Immature natural killer cell (primary cell): ENCODE data around the gene ARHGEF10L. TPM values are rescaled to one million over a fixed set of nuclear protein-coding genes. Genes with fewer than 3 reads are reported as not detected.

Experiments used
- DNase-seq, 3 donors: peaks; one replicate each; pipeline ENCODE4 v3.0.0; 2022; ENCODE audit warnings: mixed read lengths in 1 of 3
- H3K27ac Mint-ChIP-seq, 6 donors: one replicate each; pipeline ENCODE4 v1.8.0; 2020; ENCODE audit warnings: mixed read lengths in 6 of 6, mild to moderate bottlenecking in 5 of 6, inconsistent platforms in 4 of 6, moderate library complexity in 3 of 6
- H3K27me3 Mint-ChIP-seq, 3 donors: one replicate each; pipeline ENCODE4 v1.8.0; 2020 to 2021; ENCODE audit warnings: low read depth in 3 of 3, mild to moderate bottlenecking in 3 of 3, mixed read lengths in 3 of 3, moderate library complexity in 3 of 3, inconsistent platforms in 1 of 3
- H3K36me3 Mint-ChIP-seq, 3 donors: one replicate each; pipeline ENCODE4 v1.8.0; 2020; ENCODE audit warnings: mixed read lengths in 3 of 3, inconsistent platforms in 2 of 3, mild to moderate bottlenecking in 2 of 3
- H3K4me1 Mint-ChIP-seq, 2 donors: one replicate each; pipeline ENCODE4 v1.8.0; 2020; ENCODE audit warnings: inconsistent platforms in 2 of 2, mild to moderate bottlenecking in 2 of 2, mixed read lengths in 2 of 2, moderate library complexity in 1 of 2
- H3K4me3 Mint-ChIP-seq, 5 donors: one replicate each; pipeline ENCODE4 v1.8.0; 2020; ENCODE audit warnings: mild to moderate bottlenecking in 5 of 5, mixed read lengths in 5 of 5, inconsistent platforms in 3 of 5, moderate library complexity in 3 of 5
- H3K9me3 Mint-ChIP-seq, 6 donors: one replicate each; pipeline ENCODE4 v1.8.0; 2020; ENCODE audit warnings: mild to moderate bottlenecking in 6 of 6, mixed read lengths in 6 of 6, inconsistent platforms in 4 of 6, moderate library complexity in 3 of 6
- polyA plus RNA-seq, 3 donors: library from polyadenylated mRNA; unstranded; fragments of 300-500 nt; fragmentation: Illumina TruSeq; gene quantifications; one replicate each; pipeline ENCODE4 v1.2.3, GENCODE V29; 2021

ARHGEF10L gene
- polyA plus RNA-seq, 3 donors from 2014 or later, result 0.17 to 0.20 TPM; not detected in 1

DNA sequence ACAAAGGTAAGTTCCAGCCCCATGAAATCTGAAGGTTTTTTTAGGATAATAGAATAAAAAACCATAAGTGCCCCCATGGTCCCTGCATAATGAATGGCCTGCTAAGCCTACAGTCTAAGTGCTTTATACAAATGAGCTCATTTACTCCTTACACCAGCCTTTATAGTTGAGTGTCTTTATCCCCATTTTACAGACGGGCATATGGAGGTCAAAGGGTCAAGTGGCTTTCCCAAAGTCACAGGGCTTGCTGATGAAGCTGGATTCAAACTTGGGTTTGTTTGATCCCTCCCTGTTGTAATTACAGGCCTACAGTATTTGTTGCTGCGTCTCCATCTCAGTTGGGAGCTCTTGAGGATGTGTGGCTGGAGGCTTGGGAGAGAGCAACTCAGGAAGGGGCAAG is 28.3 kb upstream of the ARHGEF10L start:
- Mint-ChIP-seq H3K36me3 (no peaks in the 10 kb centered on the region), H3K4me1 (no peaks in the 10 kb centered on the region), H3K4me3 (no peak overlapping the region), H3K9me3 (no peaks in the 10 kb centered on the region), H3K27ac (no peak overlapping the region), H3K27me3 (peaks cover 1 to 6% (median 4%) of the 10 kb centered on the region in 3 donors)
- DNase-seq, result no peak

DNA sequence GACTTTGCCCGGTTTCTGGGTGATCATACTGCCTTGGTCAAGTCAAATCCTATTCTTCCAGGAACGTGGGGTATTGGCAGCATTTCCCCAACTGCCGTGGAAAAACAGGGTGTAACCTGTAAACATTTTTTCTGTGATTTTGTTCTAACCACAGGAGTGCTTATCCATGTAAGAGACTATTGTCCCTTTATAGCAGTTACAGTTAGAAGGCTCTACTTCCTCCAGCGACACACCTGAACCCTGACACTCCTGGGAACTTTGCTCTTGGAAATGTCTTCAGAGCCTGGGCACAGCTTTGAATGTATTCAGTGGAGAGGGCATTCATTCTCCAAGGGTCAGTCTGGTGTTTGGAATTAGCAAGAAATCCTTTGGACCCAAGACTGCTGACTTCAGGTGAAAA is 26.4 kb upstream of the ARHGEF10L start:
- peaks cover 0 to 9% (median 6%) of the 10 kb centered on the region in 3 donors for H3K27me3 Mint-ChIP-seq
- no peak for DNase-seq
- no peak overlapping the region for H3K27ac Mint-ChIP-seq
- no peaks in the 10 kb centered on the region for H3K9me3 Mint-ChIP-seq
- H3K4me1 Mint-ChIP-seq, result no peaks in the 10 kb centered on the region
- H3K4me3 Mint-ChIP-seq, result no peak overlapping the region
- H3K36me3 Mint-ChIP-seq, result no peaks in the 10 kb centered on the region

DNA sequence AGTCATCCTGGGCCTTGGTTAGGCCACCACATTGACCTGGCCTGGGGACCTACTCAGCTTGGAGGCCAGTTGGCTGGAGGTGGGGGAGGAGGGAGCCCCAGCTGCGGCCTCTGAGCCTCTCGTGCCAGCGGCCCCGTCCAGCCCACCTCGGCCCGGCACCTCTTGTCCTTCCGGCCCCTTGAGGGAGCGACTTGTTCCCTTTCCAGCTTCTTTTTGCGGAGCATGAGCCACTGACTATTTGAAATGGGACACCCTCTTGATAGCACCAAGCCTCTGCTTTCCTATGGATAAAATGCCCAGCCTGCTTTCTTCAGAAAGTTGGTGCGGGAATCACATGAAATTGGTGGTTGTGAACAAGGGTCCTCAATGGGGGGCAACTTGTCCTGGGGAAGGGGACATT is 24.7 kb upstream of the ARHGEF10L start:
- Mint-ChIP-seq H3K9me3 (no peaks in the 10 kb centered on the region), H3K27ac (no peak overlapping the region)

DNA sequence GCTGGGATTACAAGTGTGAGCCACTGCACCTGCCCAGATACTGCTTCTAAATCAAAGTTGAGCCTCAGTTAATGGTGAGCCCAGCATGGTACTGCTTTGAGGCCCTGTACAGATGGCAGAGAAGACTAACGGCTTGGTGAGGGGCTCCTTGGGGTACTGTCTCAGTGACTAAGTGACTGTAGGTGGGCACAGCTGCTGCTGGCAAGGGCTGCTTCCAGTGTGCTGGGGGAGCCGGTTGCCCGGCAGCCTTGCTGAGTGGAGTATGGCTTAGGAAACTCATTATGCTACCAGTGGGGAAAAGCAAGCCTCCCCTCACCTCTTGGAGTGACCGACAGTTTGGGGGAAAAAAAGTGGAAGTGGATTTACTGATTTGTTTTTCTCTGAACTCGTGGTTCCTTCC is 23.6 kb upstream of the ARHGEF10L start:
- H3K27ac Mint-ChIP-seq, result no peak overlapping the region

More for the DNA sequence above, 24.7 kb upstream of the ARHGEF10L start:
- Mint-ChIP-seq H3K4me1 (no peaks in the 10 kb centered on the region), H3K36me3 (no peaks in the 10 kb centered on the region), H3K4me3 (no peak overlapping the region), H3K27me3 (peaks cover 0 to 9% (median 6%) of the 10 kb centered on the region in 3 donors)
- DNase-seq, result no peak

DNA sequence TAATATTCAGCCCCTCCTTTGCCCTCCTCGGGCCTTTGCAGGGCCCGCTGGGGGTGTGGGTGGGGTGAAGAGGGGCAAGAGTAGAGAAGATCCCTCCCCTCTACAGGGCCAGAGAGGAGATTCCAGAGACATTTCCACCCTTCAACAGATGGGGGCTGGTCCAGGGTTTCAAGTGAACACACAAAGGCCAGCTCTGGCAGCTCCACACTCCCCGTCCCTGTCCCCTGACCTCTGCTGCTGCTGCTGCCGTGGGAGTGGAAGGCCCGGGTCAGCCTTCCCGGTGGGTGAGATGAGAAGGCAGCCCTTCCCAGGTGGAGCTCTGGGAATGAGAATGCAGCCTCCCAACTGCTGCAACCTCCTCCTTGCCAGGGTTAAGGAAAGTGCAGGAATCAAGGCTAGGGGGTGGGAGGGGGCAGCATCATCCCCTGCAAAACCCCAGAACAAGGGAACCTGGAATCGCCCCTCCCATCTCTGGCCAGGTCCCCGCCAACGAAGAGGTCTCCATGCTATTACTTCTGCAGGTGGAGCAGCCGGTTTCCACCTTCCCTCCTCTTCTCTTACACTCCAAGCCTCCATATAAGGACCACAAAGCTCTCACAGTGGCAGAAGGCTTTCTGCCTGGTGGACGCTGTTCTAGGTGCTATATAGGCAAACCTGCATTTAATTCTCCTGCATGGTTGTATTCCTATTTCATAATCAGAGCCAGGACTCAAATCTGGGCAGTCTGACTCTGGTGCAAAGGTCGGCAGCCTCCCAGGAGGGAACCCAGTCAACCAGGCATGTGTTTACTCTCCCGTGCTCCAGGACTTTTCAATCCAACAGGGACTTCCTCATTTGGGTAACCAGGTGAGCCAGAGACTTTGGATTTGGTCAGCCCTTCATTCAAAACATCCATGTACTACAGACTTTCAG is 22.9 kb upstream of the ARHGEF10L start:
- Mint-ChIP-seq H3K27ac (no peak overlapping the region), H3K4me3 (no peak overlapping the region), H3K4me1 (no peaks in the 10 kb centered on the region), H3K27me3 (peaks cover 0 to 13% (median 8%) of the 10 kb centered on the region in 3 donors), H3K36me3 (no peaks in the 10 kb centered on the region), H3K9me3 (no peaks in the 10 kb centered on the region)
- no peak for DNase-seq

More for the DNA sequence above, 23.6 kb upstream of the ARHGEF10L start:
- Mint-ChIP-seq H3K27me3 (peaks cover 0 to 13% (median 8%) of the 10 kb centered on the region in 3 donors), H3K4me1 (no peaks in the 10 kb centered on the region), H3K36me3 (no peaks in the 10 kb centered on the region), H3K4me3 (no peak overlapping the region), H3K9me3 (no peaks in the 10 kb centered on the region)
- DNase-seq, result no peak

DNA sequence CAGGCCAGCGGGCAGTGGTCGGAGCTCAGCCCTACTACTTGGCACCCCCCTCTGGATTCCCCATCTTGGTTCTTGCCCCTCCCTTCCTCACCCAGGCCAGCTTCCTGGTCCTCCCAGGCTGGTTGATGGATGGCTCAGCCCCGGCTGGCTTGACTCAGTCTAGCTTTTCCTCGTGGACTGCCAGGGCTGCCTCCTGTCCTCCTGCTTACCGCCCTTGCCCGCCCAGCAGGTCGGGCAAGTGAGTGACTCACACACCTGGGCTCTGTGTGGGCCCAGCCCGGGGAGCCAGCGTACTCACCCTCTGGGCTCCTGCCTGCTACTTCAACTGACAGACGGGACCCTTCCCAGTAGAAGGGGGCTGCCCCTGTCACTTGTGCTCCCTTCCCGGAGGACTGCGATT is 19.5 kb upstream of the ARHGEF10L start:
- H3K4me1 Mint-ChIP-seq, result no peaks in the 10 kb centered on the region
- no peaks in the 10 kb centered on the region for H3K9me3 Mint-ChIP-seq
- no peak overlapping the region for H3K27ac Mint-ChIP-seq
- no peaks in the 10 kb centered on the region for H3K36me3 Mint-ChIP-seq
- DNase-seq, result no peak
- H3K27me3 Mint-ChIP-seq, result peaks cover 2 to 13% (median 7%) of the 10 kb centered on the region in 3 donors
- H3K4me3 Mint-ChIP-seq, result no peak overlapping the region

DNA sequence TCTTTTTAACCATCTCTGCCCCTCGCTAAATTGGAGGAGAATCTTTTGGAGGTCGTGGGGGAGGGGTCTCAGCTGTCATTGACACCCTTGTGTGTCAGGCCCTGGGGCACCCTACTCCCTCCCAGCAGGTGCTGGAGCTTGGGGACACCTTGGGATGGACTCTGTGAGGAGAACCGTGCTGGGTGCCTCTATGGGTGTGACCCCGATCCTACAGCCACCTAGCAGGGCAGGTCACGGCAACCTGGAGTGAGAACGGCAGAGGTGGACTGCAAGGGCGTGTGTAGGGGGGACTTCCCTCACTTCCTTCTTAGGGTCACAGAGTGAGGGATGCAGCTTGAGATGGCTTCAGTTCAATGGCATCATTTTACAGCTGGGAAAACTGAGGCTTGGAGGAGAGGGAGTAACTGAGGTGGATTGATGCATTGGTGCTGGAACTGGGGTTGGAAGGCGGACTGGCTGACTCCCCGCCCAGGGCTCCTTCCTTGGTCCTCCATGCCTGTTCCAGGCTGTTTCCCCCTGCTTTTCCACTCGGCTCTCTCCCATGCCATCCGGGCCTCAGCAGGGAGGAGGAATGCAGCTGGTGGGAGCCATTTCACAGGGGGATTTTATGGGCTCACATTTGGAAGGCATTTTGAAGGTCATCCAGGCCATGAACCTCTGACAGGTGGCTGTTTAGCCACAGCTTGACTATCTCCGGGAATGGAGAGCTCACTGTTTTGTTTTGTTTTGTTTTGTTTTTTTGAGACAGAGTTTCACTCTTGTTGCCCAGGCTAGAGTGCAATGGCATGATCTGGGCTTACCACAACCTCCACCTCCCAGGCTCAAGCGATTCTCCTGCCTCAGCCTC is 18.8 kb upstream of the ARHGEF10L start:
- Mint-ChIP-seq H3K27ac (no peak overlapping the region), H3K4me1 (no peaks in the 10 kb centered on the region), H3K4me3 (no peak overlapping the region), H3K36me3 (no peaks in the 10 kb centered on the region), H3K9me3 (no peaks in the 10 kb centered on the region), H3K27me3 (peaks cover 2 to 10% (median 6%) of the 10 kb centered on the region in 3 donors)
- no peak for DNase-seq

DNA sequence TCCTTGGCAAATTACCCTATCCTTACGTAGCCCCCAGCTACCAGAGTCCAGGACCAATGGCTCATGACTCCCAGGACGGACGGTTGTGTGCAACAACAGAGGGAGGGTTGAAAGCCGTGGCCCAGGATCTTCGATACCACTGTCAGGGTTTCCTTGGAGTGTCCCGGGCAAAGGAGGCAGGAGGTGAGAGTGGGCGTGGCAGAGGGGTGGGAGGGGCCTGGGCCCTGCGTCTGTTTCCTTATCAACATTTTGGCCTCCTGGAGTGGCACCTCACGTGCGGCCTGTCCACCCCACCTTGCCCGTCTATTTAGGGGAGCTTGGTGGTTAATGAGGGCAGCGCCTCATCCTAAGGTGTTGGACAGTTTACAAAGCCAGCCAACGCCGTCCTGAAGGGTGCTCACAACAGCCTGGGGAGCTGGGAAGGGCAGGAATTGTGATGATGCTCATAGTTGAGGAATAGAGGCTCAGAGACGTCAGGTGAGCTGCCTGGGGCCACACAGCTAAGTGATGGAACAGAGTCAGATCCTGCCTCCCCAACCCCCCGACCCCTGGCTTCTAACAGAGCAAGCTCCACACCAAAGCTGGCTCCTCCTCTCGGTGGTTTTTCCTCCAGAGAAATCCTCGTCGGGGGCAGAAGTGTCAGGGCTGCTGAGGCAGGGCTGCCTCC is 17.4 kb upstream of the ARHGEF10L start:
- Mint-ChIP-seq H3K4me3 (no peak overlapping the region), H3K27ac (no peak overlapping the region), H3K36me3 (no peaks in the 10 kb centered on the region), H3K27me3 (peaks cover 2 to 10% (median 4%) of the 10 kb centered on the region in 3 donors), H3K4me1 (no peaks in the 10 kb centered on the region), H3K9me3 (no peaks in the 10 kb centered on the region)
- no peak for DNase-seq

DNA sequence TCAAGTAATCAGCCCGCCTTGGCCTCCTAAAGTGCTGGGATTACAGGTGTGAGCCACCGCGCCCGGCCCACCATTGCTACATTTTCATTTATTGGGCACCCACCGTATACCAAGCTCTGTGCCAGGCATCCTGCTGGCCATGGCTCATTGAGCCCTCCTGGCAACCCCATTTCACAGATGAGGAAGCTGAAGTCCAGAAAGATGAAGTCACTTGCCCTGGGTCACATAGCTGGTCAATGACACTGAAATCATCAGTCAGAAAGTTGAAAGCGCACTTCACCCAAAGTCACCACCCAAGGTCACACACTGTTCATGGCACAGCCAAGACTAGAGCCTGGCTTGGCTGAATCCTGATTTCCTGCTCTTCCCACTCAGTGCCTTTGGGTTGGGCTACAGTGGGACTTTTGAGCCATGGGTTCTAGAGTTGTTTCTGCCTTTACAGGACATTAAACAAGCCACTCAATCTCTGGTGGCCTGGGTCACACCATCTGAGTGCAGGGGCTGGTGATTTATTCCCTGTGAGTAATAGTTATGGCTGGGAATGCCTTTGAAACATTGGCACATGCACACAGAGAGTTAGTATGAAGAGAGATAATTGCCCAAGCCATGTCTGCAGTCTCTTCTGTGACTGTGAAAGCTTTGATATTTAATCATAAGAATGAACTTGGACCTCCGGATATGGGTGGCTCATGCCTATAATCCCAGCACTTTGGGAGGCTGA is 16.0 kb upstream of the ARHGEF10L start:
- H3K4me1 Mint-ChIP-seq, result no peaks in the 10 kb centered on the region
- no peak overlapping the region for H3K4me3 Mint-ChIP-seq
- no peaks in the 10 kb centered on the region for H3K9me3 Mint-ChIP-seq
- H3K36me3 Mint-ChIP-seq, result no peaks in the 10 kb centered on the region
- no peak overlapping the region for H3K27ac Mint-ChIP-seq
- no peak for DNase-seq
- peaks cover 2 to 10% (median 7%) of the 10 kb centered on the region in 3 donors for H3K27me3 Mint-ChIP-seq

DNA sequence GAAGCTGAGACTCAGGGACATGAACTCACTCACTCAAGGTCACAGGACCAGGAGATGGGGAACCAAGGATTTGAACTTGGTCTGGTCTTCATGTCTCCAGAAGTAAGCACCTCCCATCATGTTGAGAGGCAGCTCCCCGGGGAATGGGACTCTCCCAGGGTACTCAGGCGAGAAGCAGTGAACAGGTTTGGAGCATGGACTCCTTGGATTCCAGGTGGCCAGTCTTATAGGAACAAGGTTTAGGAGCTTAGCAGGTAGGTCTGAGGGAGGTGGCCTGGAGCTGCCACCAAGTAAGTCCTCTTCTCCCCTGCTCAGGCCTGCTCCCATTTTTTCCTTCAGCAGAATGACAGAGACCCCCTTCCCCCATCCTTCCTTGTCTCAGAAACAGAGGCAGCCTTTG is 14.9 kb upstream of the ARHGEF10L start:
- peaks cover 2 to 11% (median 10%) of the 10 kb centered on the region in 3 donors for H3K27me3 Mint-ChIP-seq

DNA sequence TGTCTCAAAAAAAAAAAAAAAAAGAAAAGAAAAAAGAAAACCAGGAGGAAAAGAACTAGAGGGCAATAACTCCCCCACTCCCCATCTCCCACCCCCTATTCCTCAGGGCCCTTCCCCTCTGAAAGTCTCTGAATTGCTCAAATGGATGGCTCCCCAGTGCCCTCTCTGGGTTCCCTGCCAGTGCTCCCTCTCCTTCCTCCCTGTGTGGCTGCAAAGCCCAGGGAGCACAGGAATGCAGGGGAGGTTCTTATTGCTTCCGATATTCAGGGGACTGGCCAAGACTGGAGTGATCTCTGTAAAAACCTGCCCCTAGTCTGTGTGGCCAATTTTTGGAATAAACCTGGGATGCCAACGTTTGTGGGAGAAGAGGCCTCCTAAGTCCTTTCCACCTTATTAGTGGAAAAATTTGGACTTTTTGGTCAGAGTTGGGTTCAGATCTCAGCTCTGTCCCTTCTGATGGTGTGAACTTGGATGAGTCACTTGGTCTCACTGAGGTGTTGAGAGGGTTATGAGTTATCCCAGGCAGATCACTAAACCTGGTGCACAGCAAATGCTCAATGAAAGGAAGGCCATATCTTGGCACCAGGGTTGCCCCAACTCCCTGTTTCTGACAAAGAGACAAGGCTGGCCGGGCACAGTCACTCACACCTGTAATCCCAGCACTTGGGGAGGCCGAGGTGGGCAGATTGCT is 13.4 kb upstream of the ARHGEF10L start:
- no peak for DNase-seq
- peaks cover 0 to 1% (median 0%) of the 10 kb centered on the region in 6 donors for H3K9me3 Mint-ChIP-seq
- H3K4me1 Mint-ChIP-seq, result no peaks in the 10 kb centered on the region
- peaks cover 2 to 10% (median 6%) of the 10 kb centered on the region in 3 donors for H3K27me3 Mint-ChIP-seq
- no peak overlapping the region for H3K27ac Mint-ChIP-seq
- H3K4me3 Mint-ChIP-seq, result no peak overlapping the region
- no peaks in the 10 kb centered on the region for H3K36me3 Mint-ChIP-seq

More for the DNA sequence above, 14.9 kb upstream of the ARHGEF10L start:
- H3K27ac Mint-ChIP-seq, result no peak overlapping the region
- H3K4me1 Mint-ChIP-seq, result no peaks in the 10 kb centered on the region
- H3K4me3 Mint-ChIP-seq, result no peak overlapping the region
- no peaks in the 10 kb centered on the region for H3K9me3 Mint-ChIP-seq
- H3K36me3 Mint-ChIP-seq, result no peaks in the 10 kb centered on the region
- no peak for DNase-seq

DNA sequence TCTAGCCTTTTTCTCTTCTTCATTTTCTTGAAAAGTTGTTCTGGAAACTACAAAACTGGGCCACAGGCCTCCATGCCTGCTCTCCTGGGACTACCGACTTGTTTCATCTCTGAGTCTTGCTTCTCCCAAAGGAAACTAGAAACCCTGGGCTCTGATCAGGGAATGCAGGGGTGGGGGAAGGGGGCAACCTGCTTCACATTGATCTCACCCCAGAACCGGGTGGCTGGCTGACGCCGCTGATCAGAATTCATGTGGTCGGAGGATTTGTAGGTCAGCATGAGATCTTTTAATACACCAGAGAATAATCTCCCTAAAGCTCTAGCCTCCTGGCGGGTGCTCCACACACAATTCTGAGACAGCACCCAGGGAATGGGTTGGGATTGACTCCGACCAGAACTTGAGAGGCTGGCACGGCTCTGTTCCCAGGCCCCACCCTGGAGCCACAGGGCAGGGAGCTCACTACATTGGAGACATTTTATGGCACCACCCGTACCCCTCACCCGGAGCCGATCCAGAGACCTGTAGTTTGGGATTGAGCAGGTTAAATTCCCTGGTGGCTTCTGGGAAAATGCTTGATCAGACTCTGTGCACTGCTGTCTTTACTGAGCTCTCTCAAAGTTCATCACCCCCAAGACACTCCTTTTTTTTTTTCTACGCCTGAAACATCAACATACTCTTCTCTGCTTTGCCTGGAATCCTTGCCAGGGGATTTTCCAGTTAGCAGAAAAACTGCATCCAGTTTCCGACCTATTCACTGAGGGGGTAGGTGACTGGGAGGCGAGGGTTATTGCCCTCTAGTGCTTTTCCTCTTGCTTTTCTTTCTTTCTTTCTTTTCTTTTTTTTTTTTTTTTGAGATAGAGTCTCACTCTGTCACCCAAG is 12.2 kb upstream of the ARHGEF10L start:
- H3K27me3 Mint-ChIP-seq, result peaks cover 0 to 12% (median 6%) of the 10 kb centered on the region in 3 donors
- H3K9me3 Mint-ChIP-seq, result peaks cover 0 to 1% (median 0%) of the 10 kb centered on the region in 6 donors
- DNase-seq, result no peak
- no peaks in the 10 kb centered on the region for H3K4me1 Mint-ChIP-seq
- no peak overlapping the region for H3K27ac Mint-ChIP-seq
- no peak overlapping the region for H3K4me3 Mint-ChIP-seq
- no peaks in the 10 kb centered on the region for H3K36me3 Mint-ChIP-seq
